GM19455 (cell line): ENCODE data around the gene MYO1G.
"Not testable (repeated sequence)": the region's sequence is repeated elsewhere in the genome, so short reads cannot be mapped to it uniquely, and the experiment has no call there.

Experiments
- ATAC-seq: cut with Tn5 transposase; IDR thresholded peaks from one replicate; pipeline ENCODE4 v1.9.1; 2021; ENCODE audit not compliant: unreplicated experiment

Gene MYO1G

GRCh38 chr7:44944821-44945220 is 34.0 kb downstream of the MYO1G start:
- no peak for ATAC-seq

GRCh38 chr7:44943631-44944030 is 35.2 kb downstream of the MYO1G start:
- no peak for ATAC-seq

- ATAC-seq, result no peak
These were observed 41.4 kb downstream of the MYO1G start for GRCh38 chr7:44937426-44937825.

- ATAC-seq, result no peak
These were observed 42.5 kb downstream of the MYO1G start for GRCh38 chr7:44936322-44936721.

GRCh38 chr7:44935583-44935982 is 43.2 kb downstream of the MYO1G start:
- ATAC-seq, result no peak

GRCh38 chr7:44935016-44935415 is 43.8 kb downstream of the MYO1G start:
- ATAC-seq, result no peak

GRCh38 chr7:44934510-44934909 is 44.3 kb downstream of the MYO1G start:
- not testable (repeated sequence) for ATAC-seq

GRCh38 chr7:44930921-44931320 is 47.9 kb downstream of the MYO1G start:
- ATAC-seq, result no peak

- ATAC-seq, result no peak
These were observed 56.5 kb downstream of the MYO1G start for GRCh38 chr7:44922351-44922694.

- ATAC-seq, result peak; percentile 84
These were observed 57.0 kb downstream of the MYO1G start for GRCh38 chr7:44921607-44922350.

GRCh38 chr7:44920119-44920518 is 58.7 kb downstream of the MYO1G start:
- no peak for ATAC-seq

- no peak for ATAC-seq
These were observed 60.8 kb downstream of the MYO1G start for GRCh38 chr7:44918029-44918428.

GRCh38 chr7:44917465-44917864 is 61.4 kb downstream of the MYO1G start:
- no peak for ATAC-seq

- no peak for ATAC-seq
These were observed 63.7 kb downstream of the MYO1G start for GRCh38 chr7:44914992-44915607.

GRCh38 chr7:44912775-44913347 is 66.0 kb downstream of the MYO1G start:
- ATAC-seq, result no peak
